IMR-90 (cell line): ENCODE data around the gene PHF21A. TPM values are rescaled to one million over a fixed set of nuclear protein-coding genes. Genes with fewer than 3 reads are reported as not detected.

Source experiments
- ATAC-seq: fragments of 200-7000 bp; cut with Tn5 transposase; 2 replicates; pipeline ENCODE4 v1.9.1; 2020; ENCODE audit warnings: low read depth, mild to moderate bottlenecking, moderate library complexity
- BruUV-seq: library from RNA; stranded (reverse); fragments of 400-500 nt; replicated peaks from 2 replicates; lab custom pipeline; 2021; lab: Mats Ljungman, UMichigan
- CTCF ChIA-PET: fragments of 300-600 bp; formaldehyde crosslinking; extraction: SDS; loops from one replicate; lab custom pipeline; 2021; ENCODE audit warnings: antibody characterized with exemption; lab: Yijun Ruan, JAX
- POLR2A ChIA-PET: fragments of 300-600 bp; sonication (Branson Sonifier 250); formaldehyde crosslinking; loops from one replicate; lab custom pipeline; 2022; ENCODE audit warnings: antibody characterized with exemption; ENCODE audit not compliant: unreplicated experiment; lab: Charles Lee
- DNase-seq: peaks from one replicate; pipeline ENCODE4 v3.0.0; 2013
- H2AFZ ChIP-seq: replicated peaks from 2 replicates; pipeline ENCODE3; 2013; ENCODE audit warnings: low read length, mild to moderate bottlenecking; ENCODE audit not compliant: poor library complexity
- H2AK5ac ChIP-seq: 2 replicates; pipeline ENCODE4 v1.6.1; 2013; ENCODE audit warnings: low read depth, low read length, inconsistent platforms
- H2AK9ac ChIP-seq: replicated peaks from 2 replicates; pipeline ENCODE3; 2013; ENCODE audit warnings: mild to moderate bottlenecking, low read depth, low read length, moderate library complexity; ENCODE audit not compliant: poor library complexity
- H2BK120ac ChIP-seq: 2 replicates; pipeline ENCODE4 v1.6.1; 2013; ENCODE audit warnings: low read depth, low read length, inconsistent platforms
- H2BK15ac ChIP-seq: 3 replicates; pipeline ENCODE4 v1.6.1; 2013; ENCODE audit warnings: low read depth, low read length, inconsistent platforms
- H2BK20ac ChIP-seq: 2 replicates; pipeline ENCODE4 v1.6.1; 2013; ENCODE audit warnings: low read depth, mild to moderate bottlenecking, inconsistent platforms, low read length, moderate library complexity
- H2BK5ac ChIP-seq: 2 replicates; pipeline ENCODE4 v1.6.1; 2013; ENCODE audit warnings: mild to moderate bottlenecking, low read depth, low read length, inconsistent platforms; ENCODE audit not compliant: poor library complexity, severe bottlenecking
- H3K14ac ChIP-seq: replicated peaks from 2 replicates; pipeline ENCODE4 v1.6.1; 2013; ENCODE audit warnings: low read depth, low read length, inconsistent platforms
- H3K18ac ChIP-seq: 2 replicates; pipeline ENCODE4 v1.6.1; 2013; ENCODE audit warnings: low read depth, low read length, control low read depth
- H3K23ac ChIP-seq: 2 replicates; pipeline ENCODE4 v1.6.1; 2013; ENCODE audit warnings: low read depth, low read length, inconsistent platforms
- H3K27ac ChIP-seq: 2 replicates; pipeline ENCODE4 v1.5.1; 2013; ENCODE audit warnings: mild to moderate bottlenecking, control low read depth, low read length; ENCODE audit not compliant: insufficient read depth
- H3K27me3 ChIP-seq: 2 replicates; pipeline ENCODE4 v1.6.1; 2013; ENCODE audit warnings: low read length; ENCODE audit not compliant: control insufficient read depth, insufficient read depth
- H3K36me3 ChIP-seq: 2 replicates; pipeline ENCODE4 v1.6.1; 2013; ENCODE audit warnings: low read length, mixed read lengths; ENCODE audit not compliant: control insufficient read depth, insufficient read depth
- H3K4ac ChIP-seq: 2 replicates; pipeline ENCODE4 v1.6.1; 2013; ENCODE audit warnings: low read depth, low read length, inconsistent platforms
- H3K4me1 ChIP-seq: 2 replicates; pipeline ENCODE4 v1.6.1; 2013; ENCODE audit warnings: low read length, mixed read lengths; ENCODE audit not compliant: control insufficient read depth, insufficient read depth
- H3K4me2 ChIP-seq: 2 replicates; pipeline ENCODE4 v1.6.1; 2013; ENCODE audit warnings: low read depth, mild to moderate bottlenecking, control low read depth, low read length, moderate library complexity
- H3K4me3 ChIP-seq: 2 replicates; pipeline ENCODE4 v1.5.1; 2013; ENCODE audit warnings: low read depth, mild to moderate bottlenecking, control low read depth, low read length, moderate library complexity; ENCODE audit not compliant: insufficient read depth
- H3K56ac ChIP-seq: 2 replicates; pipeline ENCODE4 v1.6.1; 2013; ENCODE audit warnings: low read length, inconsistent platforms; ENCODE audit not compliant: insufficient read depth; ENCODE audit errors: extremely low read depth
- H3K79me1 ChIP-seq, 2 experiments: 2 replicates each; pipeline ENCODE4 v1.6.1; 2013; ENCODE audit warnings: low read length in 2 of 2, inconsistent platforms in 1 of 2, low read depth in 1 of 2
- H3K9ac ChIP-seq: 2 replicates; pipeline ENCODE4 v1.6.1; 2013; ENCODE audit warnings: low read depth, low read length, control low read depth
- H3K9me1 ChIP-seq: 2 replicates; pipeline ENCODE4 v1.6.1; 2013; ENCODE audit warnings: low read length, inconsistent platforms; ENCODE audit not compliant: insufficient read depth
- H3K9me3 ChIP-seq: 2 replicates; pipeline ENCODE4 v1.6.1; 2013; ENCODE audit warnings: low read length; ENCODE audit not compliant: control insufficient read depth, insufficient read depth
- H4K20me1 ChIP-seq: 2 replicates; pipeline ENCODE4 v1.6.1; 2013; ENCODE audit warnings: low read length, inconsistent platforms; ENCODE audit not compliant: insufficient read depth
- H4K5ac ChIP-seq: 2 replicates; pipeline ENCODE4 v1.6.1; 2013; ENCODE audit warnings: mild to moderate bottlenecking, low read depth, low read length, control low read depth
- H4K8ac ChIP-seq, 2 experiments: 2 replicates each; pipeline ENCODE4 v1.6.1; 2013; ENCODE audit warnings: low read depth in 2 of 2, low read length in 2 of 2, control low read depth in 1 of 2, inconsistent platforms in 1 of 2
- H4K91ac ChIP-seq: 2 replicates; pipeline ENCODE4 v1.6.1; 2013; ENCODE audit warnings: low read depth, low read length, inconsistent platforms; ENCODE audit not compliant: insufficient read depth
- MAZ ChIP-seq: IDR thresholded peaks from 2 replicates; pipeline ENCODE4 v1.6.1; 2012; ENCODE audit warnings: low read depth, mild to moderate bottlenecking, low read length, improper control_type of control experiment, moderate library complexity, borderline replicate concordance
- MXI1 ChIP-seq: IDR thresholded peaks from 2 replicates; pipeline ENCODE4 v1.6.1; 2012; ENCODE audit warnings: low read depth, mild to moderate bottlenecking, low read length, moderate library complexity, borderline replicate concordance
- WGBS, 2 experiments: methylation state at CpG; one replicate each; pipeline versions ENCODE4 v1.1.5 to v1.1.7; 2013; ENCODE audit warnings: missing lambda C conversion rate in 2 of 2; ENCODE audit not compliant: insufficient read length in 1 of 2; ENCODE audit errors: extremely low coverage in 2 of 2; 5-methylcytosine and 5-hydroxymethylcytosine counted together
- dilution Hi-C: fragments of 300-500 bp; cut with HindIII; formaldehyde crosslinking; loops from one replicate; pipeline ENCODE4 v1.14.3; 2018; ENCODE audit warnings: low sequenced_read_pairs; ENCODE audit not compliant: unreplicated experiment
- in situ Hi-C: fragments of 300-500 bp; cut with MboI; formaldehyde crosslinking; loops from 3 replicates; pipeline ENCODE4 v1.14.3; 2019; ENCODE audit warnings: low sequenced_read_pairs, inconsistent platforms, mixed read lengths
- intact Hi-C: fragments of 100-400 bp; cut with micrococcal nuclease; formaldehyde crosslinking; loops from 2 replicates; pipeline ENCODE4 v1.10.0; 2022
- polyA plus RNA-seq, 3 experiments: library from polyadenylated mRNA; depleted of rRNA; stranded (reverse); fragments of >200 nt; gene quantifications; 2 replicates each; pipeline ENCODE4 v1.2.3, GENCODE V29; 2012; ENCODE audit warnings: low replicate concordance in 1 of 3
- total RNA-seq: library from RNA; depleted of rRNA; stranded (reverse); fragments of >200 nt; gene quantifications from 2 replicates; pipeline ENCODE4 v1.2.3, GENCODE V29; 2012

PHF21A gene
- total and polyA plus RNA-seq, 2 of the 4 experiments (the other 2 are of a cell fraction), result 9.0 to 20.6 TPM

DNA sequence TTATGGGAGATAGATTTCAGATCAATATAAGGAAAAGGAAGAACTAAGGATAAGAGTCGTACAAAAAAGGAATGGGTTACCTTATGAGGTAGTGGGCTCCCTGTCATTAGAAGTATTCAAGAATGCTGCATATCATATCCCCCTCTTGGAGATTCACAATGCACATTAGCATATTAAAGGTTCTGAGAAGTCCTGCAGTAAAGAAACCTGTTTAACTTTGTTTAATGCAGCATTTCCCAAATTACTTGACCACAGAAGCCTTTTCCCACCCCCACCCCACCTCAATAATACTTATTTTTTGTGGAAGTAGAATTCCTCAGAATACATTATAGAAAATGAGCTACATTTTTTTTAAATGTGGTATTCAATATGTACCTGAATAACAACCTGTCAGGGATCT, 30.9 kb downstream of the PHF21A start:
- WGBS, 2 experiments, result no CpG with 5 or more reads among the region's 1 CpG
- Histone ChIP-seq H3K4me3 (no peak overlapping the region), H2AFZ (no peak overlapping the region), H2AK5ac (no peak overlapping the region), H4K91ac (no peak overlapping the region), H4K5ac (no peak overlapping the region), H3K79me1 (peaks cover 22 to 24% of the 10 kb centered on the region in 2 experiments; a peak in 3 of 4 replicates), H3K9me1 (no peaks in the 10 kb centered on the region), H2BK5ac (no peak overlapping the region), H3K4me1 (no peaks in the 10 kb centered on the region), H3K27me3 (no peaks in the 10 kb centered on the region), H3K14ac (no peak overlapping the region), H3K23ac (no peak overlapping the region), H3K9ac (no peak overlapping the region), H3K4ac (no peak overlapping the region), H3K56ac (no peak overlapping the region), H2BK15ac (no peak overlapping the region), H3K9me3 (no peaks in the 10 kb centered on the region), H3K4me2 (no peak overlapping the region), H3K27ac (no peak overlapping the region), H3K18ac (no peak overlapping the region), H4K20me1 (peaks cover 34% of the 10 kb centered on the region), H2BK120ac (no peak overlapping the region), H4K8ac (no peak overlapping the region), H2AK9ac (no peak overlapping the region), H3K36me3 (peaks cover 4% of the 10 kb centered on the region), H2BK20ac (no peak overlapping the region)
- no peak for TF ChIP-seq MXI1
- no peak for TF ChIP-seq MAZ
- POLR2A ChIA-PET, result no interaction called here
- CTCF ChIA-PET, result interaction anchor here (0.7 kb wide), 1 partner anchor 12 kb away, joined by 3 read pairs; no protein-coding TSS in a partner anchor
- in situ Hi-C loops (no loop called here), intact Hi-C loops (no loop called here), dilution Hi-C loops (no loop called here)
- no peak for ATAC-seq
- BruUV-seq, result no TSS peak
- DNase-seq, result no peak
